K562 (cell line): Measurements from ENCODE around the gene CHCHD4. TPM values are rescaled to one million over a fixed set of nuclear protein-coding genes. Genes with fewer than 3 reads are reported as not detected.

Experiments used
- BRF1 ChIP-seq: IDR thresholded peaks from 3 replicates; pipeline ENCODE4 v1.6.1; 2011; ENCODE audit warnings: borderline replicate concordance, mild to moderate bottlenecking; ENCODE audit not compliant: insufficient read length; ENCODE audit errors: extremely low read depth
- CBFA2T2 ChIP-seq: fragments of 450-650 bp; conservative IDR thresholded peaks from 2 replicates; pipeline ENCODE4 v1.6.1; 2017; ENCODE audit warnings: mild to moderate bottlenecking
- DLX4 ChIP-seq: fragments of 250-450 bp; sonication (Bioruptor Pico); IDR thresholded peaks from 2 replicates; pipeline ENCODE4 v1.6.1; 2021; ENCODE audit warnings: mild to moderate bottlenecking
- EGR1 ChIP-seq: fragments of 450-650 bp; conservative IDR thresholded peaks from 2 replicates; pipeline ENCODE4 v1.6.1; 2017; ENCODE audit warnings: mild to moderate bottlenecking
- JUN ChIP-seq, 2 experiments: sonication (generic) in 1 of 2; formaldehyde crosslinking in 1 of 2; IDR thresholded peaks; 2 replicates each; pipeline versions ENCODE4 v1.6.1 to v1.8.0; 2012 to 2022; ENCODE audit warnings: borderline replicate concordance in 2 of 2, mild to moderate bottlenecking in 2 of 2, improper control_type of control experiment in 1 of 2, low read depth in 1 of 2, low read length in 1 of 2, missing genetic modification reagents in 1 of 2
- KAT2B ChIP-seq: IDR thresholded peaks from one replicate; pipeline ENCODE4 v1.6.1; 2012; ENCODE audit warnings: low read depth, mild to moderate bottlenecking, control low read depth, inconsistent platforms, low read length, moderate library complexity
- KHSRP ChIP-seq: fragments of 450-650 bp; IDR thresholded peaks from 2 replicates; pipeline ENCODE4 v1.6.1; 2017
- KLF1 ChIP-seq: fragments of 450-650 bp; IDR thresholded peaks from 2 replicates; pipeline ENCODE4 v1.6.1; 2016; ENCODE audit warnings: missing genetic modification characterization, missing compliant biosample characterization
- PHF20 ChIP-seq: fragments of 450-650 bp; IDR thresholded peaks from 2 replicates; pipeline ENCODE4 v1.6.1; 2018; ENCODE audit not compliant: partially characterized antibody
- POLR3A ChIP-seq: IDR thresholded peaks from 2 replicates; pipeline ENCODE4 v1.6.1; 2011; ENCODE audit warnings: borderline replicate concordance, mild to moderate bottlenecking, moderate library complexity; ENCODE audit not compliant: insufficient read length, insufficient read depth; ENCODE audit errors: extremely low read depth
- PREB ChIP-seq: sonication (generic); formaldehyde crosslinking; IDR thresholded peaks from 2 replicates; pipeline ENCODE4 v1.8.1; 2023; ENCODE audit warnings: mild to moderate bottlenecking, missing genetic modification reagents
- RAD51 ChIP-seq: fragments of 450-650 bp; IDR thresholded peaks from 2 replicates; pipeline ENCODE4 v1.7.1; 2016; ENCODE audit warnings: low read depth, mild to moderate bottlenecking, borderline replicate concordance
- SRSF7 ChIP-seq: fragments of 200-400 bp; formaldehyde crosslinking; optimal IDR thresholded peaks from 2 replicates; pipeline ENCODE3; 2017; ENCODE audit warnings: mild to moderate bottlenecking, low read depth, low read length
- USF1 ChIP-seq: sonication (generic); formaldehyde crosslinking; IDR thresholded peaks from 2 replicates; pipeline ENCODE4 v1.9.0; 2022; ENCODE audit warnings: mild to moderate bottlenecking, missing genetic modification reagents
- ZNF23 ChIP-seq: fragments of 250-450 bp; sonication (Bioruptor Pico); IDR thresholded peaks from 2 replicates; pipeline ENCODE4 v1.4.0; 2020; ENCODE audit warnings: mild to moderate bottlenecking
- polyA plus RNA-seq, 8 experiments: library from polyadenylated mRNA; depleted of rRNA in 4 of 8; stranded (reverse) in 5 of 8; unstranded in 3 of 8; fragments of >200 nt; fragmentation: Nextera tagmentation in 2 of 8; fragmentation: Illumina TruSeq in 1 of 8; extraction: Ambion mirVana in 2 of 8; extraction: Trizol in 1 of 8; gene quantifications; 2 replicates each; pipeline versions ENCODE4 v1.2.1 to v1.2.3, GENCODE V29; 2011 to 2014; ENCODE audit warnings: inconsistent platforms in 1 of 8, missing spikeins in 1 of 8
- total RNA-seq, 7 experiments: library from RNA; depleted of rRNA in 6 of 7; stranded (reverse); fragments of >200 nt in 6 of 7; fragmentation: Illumina TruSeq in 2 of 7; extraction: Trizol in 2 of 7; gene quantifications; 2 replicates each; pipeline versions ENCODE4 v1.2.1 to v1.2.3, GENCODE V29; 2011 to 2021; ENCODE audit warnings: low replicate concordance in 1 of 7
- TF ChIP-seq, protein P1 (sequence below): sonication (generic); formaldehyde crosslinking; IDR thresholded peaks from 2 replicates; pipeline ENCODE4 v1.8.0; 2022; ENCODE audit warnings: missing genetic modification reagents, mild to moderate bottlenecking, borderline replicate concordance
- TF ChIP-seq, protein P2 (sequence below): fragments of 450-650 bp; IDR thresholded peaks from 2 replicates; pipeline ENCODE4 v1.6.1; 2016; ENCODE audit warnings: borderline replicate concordance
- TF ChIP-seq, protein P3 (sequence below): sonication (generic); formaldehyde crosslinking; IDR thresholded peaks from 2 replicates; pipeline ENCODE4 v1.8.0; 2022; ENCODE audit warnings: mild to moderate bottlenecking, missing genetic modification reagents

Gene CHCHD4
- total and polyA plus RNA-seq, 9 of the 15 experiments (the other 6 are each of a cell fraction or from before 2014, with no cell fraction given), result 55.4 to 225 (median 77.2) TPM

- TF ChIP-seq SRSF7 (no peak), KHSRP (no peak), DLX4 (CRISPR knock-in tag) (no peak), PREB (CRISPR knock-in tag) (no peak), POLR3A (no peak), KLF1 (tag) (peak; percentile 35; the same call in 1 of the 2 replicates), EGR1 (peak; percentile 75), ZNF23 (CRISPR knock-in tag) (no peak), RAD51 (no peak), CBFA2T2 (no peak), JUN (IDR thresholded peaks at IDR 0.05; ENCODE audit: borderline replicate concordance, low read depth, low read length) (peak; percentile 92), JUN (CRISPR knock-in tag; IDR thresholded peaks at IDR 0.05; ENCODE audit: borderline replicate concordance) (0 out of 2 replicates have a peak, but pooled peaks have one; percentile 37), BRF1 (no peak), PHF20 (peak; percentile 60), USF1 (CRISPR knock-in tag) (no peak; the same call in 1 of the 2 replicates), KAT2B (no peak)
- TF ChIP-seq, protein P1, sequence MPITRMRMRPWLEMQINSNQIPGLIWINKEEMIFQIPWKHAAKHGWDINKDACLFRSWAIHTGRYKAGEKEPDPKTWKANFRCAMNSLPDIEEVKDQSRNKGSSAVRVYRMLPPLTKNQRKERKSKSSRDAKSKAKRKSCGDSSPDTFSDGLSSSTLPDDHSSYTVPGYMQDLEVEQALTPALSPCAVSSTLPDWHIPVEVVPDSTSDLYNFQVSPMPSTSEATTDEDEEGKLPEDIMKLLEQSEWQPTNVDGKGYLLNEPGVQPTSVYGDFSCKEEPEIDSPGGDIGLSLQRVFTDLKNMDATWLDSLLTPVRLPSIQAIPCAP, result peak; percentile 43; the same call in 1 of the 2 replicates
- TF ChIP-seq, protein P2, sequence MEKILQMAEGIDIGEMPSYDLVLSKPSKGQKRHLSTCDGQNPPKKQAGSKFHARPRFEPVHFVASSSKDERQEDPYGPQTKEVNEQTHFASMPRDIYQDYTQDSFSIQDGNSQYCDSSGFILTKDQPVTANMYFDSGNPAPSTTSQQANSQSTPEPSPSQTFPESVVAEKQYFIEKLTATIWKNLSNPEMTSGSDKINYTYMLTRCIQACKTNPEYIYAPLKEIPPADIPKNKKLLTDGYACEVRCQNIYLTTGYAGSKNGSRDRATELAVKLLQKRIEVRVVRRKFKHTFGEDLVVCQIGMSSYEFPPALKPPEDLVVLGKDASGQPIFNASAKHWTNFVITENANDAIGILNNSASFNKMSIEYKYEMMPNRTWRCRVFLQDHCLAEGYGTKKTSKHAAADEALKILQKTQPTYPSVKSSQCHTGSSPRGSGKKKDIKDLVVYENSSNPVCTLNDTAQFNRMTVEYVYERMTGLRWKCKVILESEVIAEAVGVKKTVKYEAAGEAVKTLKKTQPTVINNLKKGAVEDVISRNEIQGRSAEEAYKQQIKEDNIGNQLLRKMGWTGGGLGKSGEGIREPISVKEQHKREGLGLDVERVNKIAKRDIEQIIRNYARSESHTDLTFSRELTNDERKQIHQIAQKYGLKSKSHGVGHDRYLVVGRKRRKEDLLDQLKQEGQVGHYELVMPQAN, result peak; percentile 84
- TF ChIP-seq, protein P3, sequence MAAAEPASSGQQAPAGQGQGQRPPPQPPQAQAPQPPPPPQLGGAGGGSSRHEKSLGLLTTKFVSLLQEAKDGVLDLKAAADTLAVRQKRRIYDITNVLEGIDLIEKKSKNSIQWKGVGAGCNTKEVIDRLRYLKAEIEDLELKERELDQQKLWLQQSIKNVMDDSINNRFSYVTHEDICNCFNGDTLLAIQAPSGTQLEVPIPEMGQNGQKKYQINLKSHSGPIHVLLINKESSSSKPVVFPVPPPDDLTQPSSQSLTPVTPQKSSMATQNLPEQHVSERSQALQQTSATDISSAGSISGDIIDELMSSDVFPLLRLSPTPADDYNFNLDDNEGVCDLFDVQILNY (CRISPR knock-in tag), result peak; percentile 78; the same call in 1 of the 2 replicates
These were observed 735 bp upstream of the CHCHD4 start (continued) for GRCh38 chr3:14125193-14126016.
